Measurements from ENCODE around the gene SLC24A1. TPM values are rescaled to one million over a fixed set of nuclear protein-coding genes. Genes with fewer than 3 reads are reported as not detected.

SLC24A1 gene
- total and polyA plus RNA-seq, 2 experiments from 2014 or later = 4.9 to 7.2 TPM

DNA sequence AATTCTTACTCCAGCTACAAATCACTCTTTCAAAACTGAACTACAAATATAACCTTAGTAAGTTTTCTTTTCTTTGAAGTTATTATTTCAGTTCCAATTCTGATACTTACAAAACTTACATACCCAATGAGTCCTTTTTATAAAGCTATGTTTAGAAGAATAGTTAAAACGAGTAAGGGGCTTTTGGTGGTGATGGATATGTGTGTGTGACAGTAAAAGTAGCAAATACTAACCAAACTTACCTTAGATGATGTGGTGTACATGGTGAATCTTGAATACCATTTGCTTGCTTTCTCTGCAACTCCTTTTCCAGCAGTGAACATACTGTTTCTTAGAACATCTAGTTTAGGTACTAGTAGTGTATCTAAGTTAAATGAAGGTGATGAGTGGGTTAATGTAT is 68.4 kb downstream of the SLC24A1 start:
- WGBS, 2 experiments (ENCODE audit: low coverage in 1 of 2, low lambda C conversion rate in 2 of 2, missing lambda C conversion rate in 2 of 2) = 88 to 91% methylated on average over 1 of the region's 1 CpG
- Histone ChIP-seq H3K4me3 (no peak overlapping the region), H3K4me2 (ENCODE audit: unreplicated experiment) (no peak overlapping the region), H3K27ac (no peak overlapping the region), H3K9me2 (ENCODE audit: insufficient read depth) (no peaks in the 10 kb centered on the region), H3K9me3 (ENCODE audit: low read depth) (no peaks in the 10 kb centered on the region), H3K27me3 (replicated peaks; ENCODE audit: insufficient read depth) (no peaks in the 10 kb centered on the region), H3K36me3 (ENCODE audit: low read depth) (peaks cover 33% of the 10 kb centered on the region), H4K20me1 (ENCODE audit: insufficient read depth) (no peaks in the 10 kb centered on the region), H3K79me2 (ENCODE audit: insufficient read depth) (no peaks in the 10 kb centered on the region), H3K9ac (no peak overlapping the region), H3F3A (ENCODE audit: insufficient read depth) (no peaks in the 10 kb centered on the region), H3K4me1 (ENCODE audit: insufficient read depth) (no peaks in the 10 kb centered on the region), H2AFZ (no peak overlapping the region)
- TF ChIP-seq EZH2phosphoT487 (IDR thresholded peaks at IDR 0.05; ENCODE audit: insufficient read depth, low read depth) (no peak), EZH2 (IDR thresholded peaks at IDR 0.05; ENCODE audit: insufficient read depth, poor library complexity, severe bottlenecking) (no peak)
- DNase-seq = no peak
- in situ Hi-C loops (cut with MboI) = no loop called here

DNA sequence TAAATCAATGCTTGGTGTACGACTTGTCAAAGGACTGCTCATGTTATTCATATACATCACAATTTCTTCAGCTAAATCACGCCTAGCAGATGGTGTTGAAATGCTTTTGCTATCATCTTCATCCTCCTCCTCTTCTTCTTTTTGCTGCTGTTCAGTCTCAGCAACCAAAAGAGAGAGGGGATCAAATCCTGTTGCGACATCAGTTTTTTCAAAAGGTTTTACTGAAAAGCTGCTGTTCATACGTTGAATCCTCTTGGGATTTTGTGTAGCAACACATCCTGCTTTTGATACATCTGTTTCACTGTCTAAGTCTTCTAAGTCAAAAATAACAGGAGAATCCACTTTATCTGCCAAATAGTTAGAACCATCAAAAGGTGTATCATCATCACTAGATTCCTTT is 69.0 kb downstream of the SLC24A1 start:
- 93 to 97% methylated on average over 4 of the region's 4 CpGs for WGBS, 2 experiments (ENCODE audit: low coverage in 1 of 2, low lambda C conversion rate in 2 of 2, missing lambda C conversion rate in 2 of 2)
- in situ Hi-C loops (cut with MboI) = no loop called here

DNA sequence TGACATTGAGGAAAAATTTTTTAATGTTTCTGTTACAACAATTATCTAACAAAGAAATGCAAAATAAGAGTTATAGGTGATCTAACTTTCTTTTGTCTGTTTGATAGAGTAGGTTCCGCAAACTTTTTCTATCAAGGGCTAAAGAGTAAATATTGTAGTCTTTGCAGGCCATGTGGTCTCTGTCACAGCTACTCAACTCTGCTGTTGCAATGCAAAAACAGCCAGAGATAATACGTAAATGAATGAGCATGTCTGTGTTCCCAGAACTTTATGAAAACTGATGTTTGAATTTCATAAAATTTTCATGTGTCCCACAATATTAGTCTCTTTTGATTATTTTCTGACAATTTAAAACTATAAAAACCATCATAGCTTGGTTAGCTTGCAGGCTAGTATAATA is 73.3 kb downstream of the SLC24A1 start:
- H3K36me3 ChIP-seq (ENCODE audit: low read depth) = peaks cover 19% of the 10 kb centered on the region
- DNase-seq = no peak
- H3K4me3 ChIP-seq = no peak overlapping the region
- no peaks in the 10 kb centered on the region for H3K79me2 ChIP-seq (ENCODE audit: insufficient read depth)
- no peaks in the 10 kb centered on the region for H3K9me2 ChIP-seq (ENCODE audit: insufficient read depth)
- no peaks in the 10 kb centered on the region for H3K9me3 ChIP-seq (ENCODE audit: low read depth)
- TF ChIP-seq EZH2 (IDR thresholded peaks at IDR 0.05; ENCODE audit: insufficient read depth, poor library complexity, severe bottlenecking) = no peak
- no peak for TF ChIP-seq EZH2phosphoT487 (IDR thresholded peaks at IDR 0.05; ENCODE audit: insufficient read depth, low read depth)
- H3K27ac ChIP-seq = no peak overlapping the region
- WGBS, 2 experiments (ENCODE audit: low coverage in 1 of 2, low lambda C conversion rate in 2 of 2, missing lambda C conversion rate in 2 of 2) = 95 to 98% methylated on average over 2 of the region's 2 CpGs
- H3K9ac ChIP-seq = no peak overlapping the region
- in situ Hi-C loops (cut with MboI) = no loop called here
- no peak overlapping the region for H2AFZ ChIP-seq
- no peaks in the 10 kb centered on the region for H3K4me1 ChIP-seq (ENCODE audit: insufficient read depth)
- no peaks in the 10 kb centered on the region for H3F3A ChIP-seq (ENCODE audit: insufficient read depth)
- H4K20me1 ChIP-seq (ENCODE audit: insufficient read depth) = no peaks in the 10 kb centered on the region
- no peak overlapping the region for H3K4me2 ChIP-seq (ENCODE audit: unreplicated experiment)
- H3K27me3 ChIP-seq (replicated peaks; ENCODE audit: insufficient read depth) = no peaks in the 10 kb centered on the region

More for the DNA sequence above, 69.0 kb downstream of the SLC24A1 start:
- TF ChIP-seq EZH2 (IDR thresholded peaks at IDR 0.05; ENCODE audit: insufficient read depth, poor library complexity, severe bottlenecking) (no peak), EZH2phosphoT487 (IDR thresholded peaks at IDR 0.05; ENCODE audit: insufficient read depth, low read depth) (no peak)
- H3K79me2 ChIP-seq (ENCODE audit: insufficient read depth) = no peaks in the 10 kb centered on the region
- no peaks in the 10 kb centered on the region for H3F3A ChIP-seq (ENCODE audit: insufficient read depth)
- H3K27ac ChIP-seq = no peak overlapping the region
- no peaks in the 10 kb centered on the region for H4K20me1 ChIP-seq (ENCODE audit: insufficient read depth)
- peaks cover 33% of the 10 kb centered on the region for H3K36me3 ChIP-seq (ENCODE audit: low read depth)
- DNase-seq = no peak
- no peaks in the 10 kb centered on the region for H3K9me3 ChIP-seq (ENCODE audit: low read depth)
- no peaks in the 10 kb centered on the region for H3K9me2 ChIP-seq (ENCODE audit: insufficient read depth)
- H3K9ac ChIP-seq = no peak overlapping the region
- H3K4me3 ChIP-seq = no peak overlapping the region
- no peaks in the 10 kb centered on the region for H3K27me3 ChIP-seq (replicated peaks; ENCODE audit: insufficient read depth)
- no peak overlapping the region for H3K4me2 ChIP-seq (ENCODE audit: unreplicated experiment)
- H2AFZ ChIP-seq = no peak overlapping the region
- no peaks in the 10 kb centered on the region for H3K4me1 ChIP-seq (ENCODE audit: insufficient read depth)

Small RNA genes within 50 kb of the gene (small RNA-seq; reads per million reads assigned to genes)
- gene SNORD13E (ENCODE audit: low read depth, low replicate concordance) = 0.43 reads per million

Other genes with a start within 250 kb of the SLC24A1 start
- 0.13 TPM in 1 of 2 replicates, not detected in the other for gene IGDCC3, start 243.9 kb upstream of the SLC24A1 start, total RNA-seq (2014; rRNA removed; shearing (Covaris generic))
- 0.11 TPM in 1 of 2 replicates, not detected in the other for gene IGDCC3, start 243.9 kb upstream of the SLC24A1 start, polyA plus RNA-seq (2016; fragmentation: Nextera tagmentation; extraction: Ambion mirVana)
- gene IGDCC4, start 199.0 kb upstream of the SLC24A1 start, total RNA-seq (2014; rRNA removed; shearing (Covaris generic)) = 0.32 and 0.51 TPM in 2 replicates
- 0.39 and 0.62 TPM in 2 replicates for gene IGDCC4, start 199.0 kb upstream of the SLC24A1 start, polyA plus RNA-seq (2016; fragmentation: Nextera tagmentation; extraction: Ambion mirVana)
- 21.5 and 28.9 TPM in 2 replicates for gene DPP8, start 104.2 kb upstream of the SLC24A1 start, total RNA-seq (2014; rRNA removed; shearing (Covaris generic))
- gene DPP8, start 104.2 kb upstream of the SLC24A1 start, polyA plus RNA-seq (2016; fragmentation: Nextera tagmentation; extraction: Ambion mirVana) = 28.0 and 30.1 TPM in 2 replicates
- 89.7 and 104 TPM in 2 replicates for gene HACD3, start 91.5 kb upstream of the SLC24A1 start, total RNA-seq (2014; rRNA removed; shearing (Covaris generic))
- gene HACD3, start 91.5 kb upstream of the SLC24A1 start, polyA plus RNA-seq (2016; fragmentation: Nextera tagmentation; extraction: Ambion mirVana) = 119 and 135 TPM in 2 replicates
- gene INTS14, start 10.8 kb upstream of the SLC24A1 start, total RNA-seq (2014; rRNA removed; shearing (Covaris generic)) = 23.1 and 41.4 TPM in 2 replicates
- gene INTS14, start 10.8 kb upstream of the SLC24A1 start, polyA plus RNA-seq (2016; fragmentation: Nextera tagmentation; extraction: Ambion mirVana) = 31.7 and 34.3 TPM in 2 replicates
- gene DENND4A, start 170.4 kb downstream of the SLC24A1 start, total RNA-seq (2014; rRNA removed; shearing (Covaris generic)) = 10.9 and 20.6 TPM in 2 replicates
- gene DENND4A, start 170.4 kb downstream of the SLC24A1 start, polyA plus RNA-seq (2016; fragmentation: Nextera tagmentation; extraction: Ambion mirVana) = 5.1 and 5.6 TPM in 2 replicates
- 148 and 171 TPM in 2 replicates for gene RAB11A, start 247.6 kb downstream of the SLC24A1 start, total RNA-seq (2014; rRNA removed; shearing (Covaris generic))
- 258 and 262 TPM in 2 replicates for gene RAB11A, start 247.6 kb downstream of the SLC24A1 start, polyA plus RNA-seq (2016; fragmentation: Nextera tagmentation; extraction: Ambion mirVana)

Measured in GM23248 (cell line).